22Rv1 (cell line): ENCODE results near the gene OR4D10.

Source experiments
- CTCF ChIP-seq: fragments of 450-650 bp; IDR thresholded peaks from 2 replicates; pipeline ENCODE4 v1.5.1; 2017; ENCODE audit warnings: mild to moderate bottlenecking
- ZFX ChIP-seq: fragments of 450-650 bp; IDR thresholded peaks from 2 replicates; pipeline ENCODE4 v1.6.1; 2017; ENCODE audit warnings: antibody characterized with exemption, borderline replicate concordance

DNA sequence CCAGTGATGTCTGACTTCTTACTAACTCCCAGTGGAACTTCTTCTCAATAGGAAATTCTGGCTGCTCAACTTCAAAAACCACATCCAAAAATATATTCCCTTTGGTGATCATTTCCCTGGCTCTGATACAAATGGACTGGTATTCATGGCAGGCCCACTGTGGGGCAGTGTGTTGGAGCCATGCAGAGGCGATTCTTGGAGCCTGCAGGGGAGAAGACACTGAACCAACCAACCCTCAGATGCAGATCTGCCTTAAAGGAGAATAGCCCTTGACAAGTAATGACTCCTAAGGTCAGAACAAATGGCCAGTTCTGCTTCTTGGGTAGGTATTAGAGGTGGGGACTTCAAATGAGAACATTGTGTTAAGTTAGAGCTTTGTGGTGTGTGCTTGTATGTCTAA, 50.4 kb downstream of the OR4D10 start:
- TF ChIP-seq CTCF (no peak), ZFX (no peak)
